ENCODE data around the gene SGTA.

- no peak for TF ChIP-seq CTCF (IDR thresholded peaks at IDR 0.05; ENCODE audit: low read length)
- TF ChIP-seq EZH2 (IDR thresholded peaks at IDR 0.05; ENCODE audit: borderline replicate concordance, low read length) = no peak
Measured at GRCh38 chr19:2727640-2727944, 55.5 kb downstream of the SGTA start.

Data from OCI-LY1 (cell line).